ENCODE data around the gene RALGDS. TPM values are rescaled to one million over a fixed set of nuclear protein-coding genes. Genes with fewer than 3 reads are reported as not detected.

RALGDS gene
- total RNA-seq, 1 donor from 2014 or later = 47.4 TPM

DNA sequence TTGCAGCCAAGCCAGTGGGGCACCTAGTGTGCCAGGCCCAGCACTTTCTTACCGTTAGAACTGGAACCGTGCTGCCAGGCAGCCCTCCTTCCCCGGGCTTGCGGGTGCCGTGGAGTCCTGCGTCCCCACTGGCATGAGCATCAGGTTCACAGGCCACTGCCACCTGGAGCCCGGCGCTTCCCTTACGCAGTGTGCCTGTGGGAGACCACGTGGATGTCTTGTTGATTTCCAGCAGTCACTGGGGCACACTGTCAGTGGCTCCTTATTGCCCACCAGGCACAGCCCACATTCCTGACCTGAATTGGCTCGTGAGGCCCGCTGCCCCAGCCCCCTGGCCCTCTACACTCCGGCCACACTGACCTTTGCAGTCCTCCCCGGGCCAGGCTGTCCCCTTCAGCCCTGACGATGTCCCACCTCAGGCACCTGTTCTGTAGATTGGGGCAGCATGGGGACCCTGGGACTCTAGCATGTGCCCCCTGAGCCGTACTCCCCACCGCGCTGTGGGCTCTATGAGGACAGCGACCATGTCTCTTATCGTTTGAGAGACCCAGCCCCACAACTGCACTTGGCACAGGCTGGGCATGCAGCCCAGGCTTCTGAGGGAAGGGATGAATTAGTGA lies 69.6 kb downstream of the RALGDS start:
- no peak for DNase-seq

- DNase-seq = no peak
These were observed 70.3 kb downstream of the RALGDS start for GRCh38 chr9:133050781-133051180.

- DNase-seq = no peak
These were observed 70.9 kb downstream of the RALGDS start for GRCh38 chr9:133050142-133050541.

DNA sequence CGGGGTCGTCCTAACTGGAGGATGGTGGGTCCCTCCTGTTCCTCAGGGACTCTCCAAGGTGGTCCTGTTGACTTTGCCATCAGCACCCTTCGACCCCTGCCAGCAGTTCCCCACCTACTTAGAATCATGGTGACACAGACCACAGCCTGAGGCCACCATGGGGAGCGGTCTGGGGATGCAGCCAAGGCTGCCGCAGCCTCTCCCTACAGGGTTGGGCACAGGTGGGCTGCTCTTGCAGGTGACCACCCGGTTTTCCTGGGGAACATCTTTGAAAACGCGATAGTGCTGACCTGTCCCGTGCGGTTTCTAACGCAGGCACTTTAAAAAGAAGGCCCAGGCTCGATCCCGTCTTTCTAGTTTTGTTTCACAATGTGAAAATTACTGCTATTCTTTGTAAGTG lies 72.0 kb downstream of the RALGDS start:
- DNase-seq = no peak

DNA sequence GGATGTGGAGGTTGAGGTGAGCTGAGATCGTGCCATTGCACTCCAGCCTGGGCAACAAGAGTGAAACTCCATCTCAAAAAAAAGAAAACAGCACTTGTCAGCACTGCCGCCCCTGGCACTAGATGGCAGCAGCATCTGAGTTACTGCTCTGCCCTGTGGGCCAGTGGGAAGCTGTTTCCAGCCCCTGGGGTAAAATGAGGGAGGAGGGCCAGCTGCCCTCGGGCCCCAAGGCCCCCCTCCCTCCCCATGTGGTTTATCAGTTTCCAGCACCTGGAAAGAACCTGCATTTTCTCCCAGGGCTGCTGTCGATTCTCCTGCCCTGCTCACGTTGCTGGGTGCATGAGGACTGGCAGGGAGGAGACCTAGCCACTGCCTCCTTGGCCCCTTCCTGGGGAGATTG lies 72.4 kb downstream of the RALGDS start:
- no peak for DNase-seq

Small RNA genes lying within 50 kb of the gene (small RNA-seq; reads per million reads assigned to genes)
- gene MIR6877 (ENCODE audit: low replicate concordance) = not detected

Other genes starting within 250 kb of the RALGDS start
- 1.1 TPM for gene AK8, start 243.0 kb downstream of the RALGDS start, total RNA-seq
- gene SPACA9, start 242.3 kb downstream of the RALGDS start, total RNA-seq = 2.1 TPM
- 38.6 TPM for gene TSC1, start 176.6 kb downstream of the RALGDS start, total RNA-seq
- gene GFI1B, start 142.5 kb downstream of the RALGDS start, total RNA-seq = 0.59 TPM
- gene GTF3C5, start 90.2 kb downstream of the RALGDS start, total RNA-seq = 25.7 TPM
- gene CEL, start 59.3 kb downstream of the RALGDS start, total RNA-seq = 0.79 TPM
- 3.4 TPM for gene GBGT1, start 42.7 kb upstream of the RALGDS start, total RNA-seq
- 0.30 TPM for gene OBP2B, start 88.0 kb upstream of the RALGDS start, total RNA-seq
- 0.39 TPM for gene ABO, start 154.0 kb upstream of the RALGDS start, total RNA-seq
- 12.9 TPM for gene SURF6, start 214.9 kb upstream of the RALGDS start, total RNA-seq
- gene MED22, start 226.9 kb upstream of the RALGDS start, total RNA-seq = 12.4 TPM
- gene RPL7A, start 227.0 kb upstream of the RALGDS start, total RNA-seq = 1,486 TPM
- 15.0 TPM for gene SURF1, start 235.2 kb upstream of the RALGDS start, total RNA-seq
- gene SURF2, start 235.3 kb upstream of the RALGDS start, total RNA-seq = 9.3 TPM

All from skin of body (tissue), 3 donors.